Activated CD8-positive, alpha-beta T cell treated with anti-CD3 and anti-CD28 coated beads for 36 hours (primary cell): ENCODE results near the gene DOCK3. TPM values are rescaled to one million over a fixed set of nuclear protein-coding genes. Genes with fewer than 3 reads are reported as not detected.
"Not testable (repeated sequence)": the region's sequence is repeated elsewhere in the genome, so short reads cannot be mapped to it uniquely, and the experiment has no call there.

Source experiments
- ATAC-seq: fragments of 200-7000 bp; cut with Tn5 transposase; one replicate; pipeline ENCODE4 v1.10.0; 2021; ENCODE audit warnings: mild to moderate bottlenecking, moderate library complexity
- CTCF ChIA-PET: fragments of 350-600 bp; sonication (Branson Sonifier 250); formaldehyde crosslinking; loops from one replicate; lab custom pipeline; 2021; ENCODE audit warnings: antibody characterized with exemption; lab: Charles Lee
- POLR2A ChIA-PET: fragments of 350-600 bp; sonication (Branson Sonifier 250); formaldehyde crosslinking; loops from one replicate; lab custom pipeline; 2021; ENCODE audit warnings: antibody characterized with exemption; lab: Charles Lee
- DNase-seq: peaks from one replicate; pipeline ENCODE4 v3.0.0-alpha.2; 2020
- H3K27ac Mint-ChIP-seq: one replicate; pipeline ENCODE4 v1.8.0; 2021; ENCODE audit warnings: mild to moderate bottlenecking, mixed read lengths
- H3K27me3 Mint-ChIP-seq: one replicate; pipeline ENCODE4 v1.8.0; 2021; ENCODE audit warnings: mixed read lengths
- H3K36me3 Mint-ChIP-seq: one replicate; pipeline ENCODE4 v1.8.0; 2021; ENCODE audit warnings: low read depth, mixed read lengths
- H3K4me1 Mint-ChIP-seq: one replicate; pipeline ENCODE4 v1.8.0; 2021; ENCODE audit warnings: low read depth, mixed read lengths
- H3K4me3 Mint-ChIP-seq: one replicate; pipeline ENCODE4 v1.8.0; 2021; ENCODE audit warnings: mild to moderate bottlenecking, moderate library complexity, mixed read lengths
- H3K9me3 Mint-ChIP-seq: one replicate; pipeline ENCODE4 v1.8.0; 2021; ENCODE audit warnings: mixed read lengths
- CTCF ChIP-seq: fragments of 200-600 bp; IDR thresholded peaks from one replicate; pipeline ENCODE4 v1.8.0; 2022; ENCODE audit warnings: antibody characterized with exemption, mild to moderate bottlenecking
- intact Hi-C: fragments of 100-400 bp; cut with micrococcal nuclease; formaldehyde crosslinking; loops from one replicate; pipeline ENCODE4 v1.10.0; 2022
- total RNA-seq, 2 experiments: library from RNA; stranded (reverse); gene quantifications; one replicate each; pipeline ENCODE4 v1.2.3, GENCODE V29; 2021

The DOCK3 gene
- total RNA-seq, 2 experiments from 2014 or later: 3.6 to 4.2 TPM

- Mint-ChIP-seq H3K4me1 (peaks cover 14% of the 10 kb centered on the region), H3K9me3 (no peaks in the 10 kb centered on the region), H3K27me3 (no peaks in the 10 kb centered on the region), H3K4me3 (no peak overlapping the region), H3K27ac (no peak overlapping the region), H3K36me3 (no peaks in the 10 kb centered on the region)
- DNase-seq (no peak), ATAC-seq (no peak)
- intact Hi-C loops: no loop called here
- ChIA-PET CTCF (interaction anchor here (0.8 to 1.2 kb wide), 2 partner anchors 10 to 310 kb away, joined by 3 read pairs; no protein-coding TSS in a partner anchor), POLR2A (interaction anchor here (1.0 to 1.5 kb wide), 2 partner anchors 12 to 14 kb away, joined by 3 to 4 read pairs; no protein-coding TSS in a partner anchor)
- no peak for TF ChIP-seq CTCF
Observed at GRCh38 chr3:50661321-50661837, 13.3 kb upstream of the DOCK3 start.

- CTCF ChIA-PET: interaction anchor here (0.8 to 1.0 kb wide), 2 partner anchors 9 kb away, joined by 3 to 5 read pairs; no protein-coding TSS in a partner anchor
- DNase-seq: no peak
- Mint-ChIP-seq H3K9me3 (no peaks in the 10 kb centered on the region), H3K27me3 (no peaks in the 10 kb centered on the region), H3K27ac (no peak overlapping the region), H3K4me3 (no peak overlapping the region), H3K4me1 (peaks cover 23% of the 10 kb centered on the region), H3K36me3 (no peaks in the 10 kb centered on the region)
- TF ChIP-seq CTCF: no peak
- no peak for ATAC-seq
- intact Hi-C loops: no loop called here
- POLR2A ChIA-PET: interaction anchor here (0.7 to 1.5 kb wide), 2 partner anchors 8 to 13 kb away, joined by 3 to 4 read pairs; no protein-coding TSS in a partner anchor
Observed at GRCh38 chr3:50662408-50662807, 12.3 kb upstream of the DOCK3 start.

- Mint-ChIP-seq H3K27ac (peak overlapping the region; percentile 78), H3K36me3 (no peaks in the 10 kb centered on the region), H3K27me3 (no peaks in the 10 kb centered on the region), H3K9me3 (no peaks in the 10 kb centered on the region), H3K4me1 (peaks cover 23% of the 10 kb centered on the region), H3K4me3 (peak overlapping the region; percentile 2)
- peak; percentile 74 for DNase-seq
- ChIA-PET POLR2A (interaction anchor here (1.4 kb wide), 1 partner anchor 12 kb away, joined by 3 read pairs; no protein-coding TSS in a partner anchor), CTCF (interaction anchor here (0.6 kb wide), 1 partner anchor 64 kb away, joined by 3 read pairs; no protein-coding TSS in a partner anchor)
- intact Hi-C loops: no loop called here
- peak; percentile 72 for ATAC-seq
- no peak for TF ChIP-seq CTCF
Observed at GRCh38 chr3:50665081-50665840, 9.5 kb upstream of the DOCK3 start.

- intact Hi-C loops: not testable (repeated sequence)
- CTCF ChIA-PET: interaction anchor here (1.6 kb wide), 1 partner anchor 10 kb away, joined by 4 read pairs; no protein-coding TSS in a partner anchor
Observed at GRCh38 chr3:50665841-50666115, 8.9 kb upstream of the DOCK3 start.

GRCh38 chr3:50666837-50667236 is 7.9 kb upstream of the DOCK3 start:
- no peaks in the 10 kb centered on the region for H3K27me3 Mint-ChIP-seq
- ChIA-PET POLR2A (interaction anchor here (1.8 kb wide), 1 partner anchor 13 kb away, joined by 4 read pairs; no protein-coding TSS in a partner anchor), CTCF (interaction anchor here (0.7 to 1.7 kb wide), 6 partner anchors 9 to 52 kb away, joined by 4 to 5 read pairs (median 4); no protein-coding TSS in a partner anchor)
- peak; percentile 65 for ATAC-seq
- no peak overlapping the region for H3K4me3 Mint-ChIP-seq
- no peak for DNase-seq
- intact Hi-C loops: no loop called here
- no peaks in the 10 kb centered on the region for H3K36me3 Mint-ChIP-seq
- no peaks in the 10 kb centered on the region for H3K9me3 Mint-ChIP-seq
- H3K27ac Mint-ChIP-seq: peak overlapping the region; percentile 44
- H3K4me1 Mint-ChIP-seq: peaks cover 23% of the 10 kb centered on the region
- no peak for TF ChIP-seq CTCF

More at GRCh38 chr3:50665841-50666115, 8.9 kb upstream of the DOCK3 start:
- DNase-seq, H3K27me3 Mint-ChIP-seq, ATAC-seq, H3K36me3 Mint-ChIP-seq, H3K9me3 Mint-ChIP-seq, H3K4me3 Mint-ChIP-seq: not testable (repeated sequence)
- peak overlapping the region; percentile 78 for H3K27ac Mint-ChIP-seq
- peaks cover 23% of the 10 kb centered on the region for H3K4me1 Mint-ChIP-seq
- POLR2A ChIA-PET: interaction anchor here (1.4 to 1.8 kb wide), 2 partner anchors 11 kb away, joined by 3 to 4 read pairs; no protein-coding TSS in a partner anchor
